SHP77 treated with DMSO at 0.1 percent for 48 hours (cell line): ENCODE results near the gene EIF5A.
"Not testable (repeated sequence)": the region's sequence is repeated elsewhere in the genome, so short reads cannot be mapped to it uniquely, and the experiment has no call there.

Source experiments
- DNase-seq: peaks from one replicate; lab custom pipeline; 2025; lab: John Stamatoyannopoulos, UW

The EIF5A gene

DNA sequence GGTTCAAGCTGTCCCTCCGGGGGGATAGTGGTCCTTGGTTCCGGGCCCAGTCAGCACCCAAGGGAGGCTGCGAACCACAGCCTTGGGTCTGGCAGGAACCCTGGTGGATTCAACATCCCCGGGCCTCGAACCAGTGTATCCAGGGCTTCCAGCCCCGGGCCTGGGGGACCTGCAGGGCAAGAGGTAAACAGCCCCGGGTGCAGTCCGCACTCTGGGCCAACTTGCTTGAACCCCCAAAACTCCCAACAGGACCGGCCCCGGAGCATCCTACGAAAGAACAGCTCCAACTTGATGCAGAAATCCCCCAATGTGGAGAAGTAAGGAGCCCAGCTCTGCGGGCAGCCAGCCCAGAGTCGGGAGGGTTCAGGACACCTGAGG, 23.2 kb downstream of the EIF5A start:
- no peak for DNase-seq

DNA sequence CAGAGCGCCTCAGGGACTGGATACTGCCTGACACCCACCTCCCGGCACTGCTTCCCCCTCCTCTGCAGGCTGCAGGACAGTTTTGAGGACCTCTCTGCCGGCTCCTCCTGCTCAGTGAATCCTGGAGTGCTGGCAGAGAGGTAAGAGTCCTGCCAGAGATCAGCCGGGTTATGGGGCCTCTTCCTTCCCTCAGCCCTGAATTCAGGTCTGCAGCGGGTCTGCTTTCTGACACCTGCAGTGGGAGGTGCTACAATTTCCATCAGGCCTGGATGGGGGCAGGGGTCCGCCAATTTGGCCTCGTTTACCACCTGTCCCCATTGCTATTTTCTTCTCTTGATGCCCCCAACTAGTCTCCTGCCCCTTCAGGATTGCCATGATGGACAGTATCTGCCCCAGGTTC, 24.7 kb downstream of the EIF5A start:
- DNase-seq: no peak

DNA sequence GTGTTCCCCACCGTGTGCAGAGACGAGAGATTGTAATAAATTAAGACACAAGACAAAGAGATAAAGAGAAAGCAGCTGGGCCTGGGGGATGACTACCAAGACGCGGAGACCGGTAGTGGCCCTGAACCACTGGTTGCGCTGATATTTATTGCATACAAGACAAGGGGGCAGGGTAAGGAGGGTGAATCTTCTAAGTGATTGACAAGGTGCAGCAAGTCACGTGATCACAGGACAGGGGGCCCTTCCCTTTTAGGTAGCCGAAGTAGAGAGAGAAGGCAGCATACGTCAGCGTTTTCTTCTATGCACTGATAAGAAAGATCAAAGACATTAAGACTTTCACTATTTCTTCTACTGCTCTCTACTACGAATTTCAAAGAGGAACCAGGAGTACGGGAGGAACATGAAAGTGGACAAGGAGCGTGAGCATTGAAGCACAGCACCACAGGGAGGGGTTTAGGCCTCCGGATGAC, 25.2 kb downstream of the EIF5A start:
- DNase-seq: not testable (repeated sequence)

DNA sequence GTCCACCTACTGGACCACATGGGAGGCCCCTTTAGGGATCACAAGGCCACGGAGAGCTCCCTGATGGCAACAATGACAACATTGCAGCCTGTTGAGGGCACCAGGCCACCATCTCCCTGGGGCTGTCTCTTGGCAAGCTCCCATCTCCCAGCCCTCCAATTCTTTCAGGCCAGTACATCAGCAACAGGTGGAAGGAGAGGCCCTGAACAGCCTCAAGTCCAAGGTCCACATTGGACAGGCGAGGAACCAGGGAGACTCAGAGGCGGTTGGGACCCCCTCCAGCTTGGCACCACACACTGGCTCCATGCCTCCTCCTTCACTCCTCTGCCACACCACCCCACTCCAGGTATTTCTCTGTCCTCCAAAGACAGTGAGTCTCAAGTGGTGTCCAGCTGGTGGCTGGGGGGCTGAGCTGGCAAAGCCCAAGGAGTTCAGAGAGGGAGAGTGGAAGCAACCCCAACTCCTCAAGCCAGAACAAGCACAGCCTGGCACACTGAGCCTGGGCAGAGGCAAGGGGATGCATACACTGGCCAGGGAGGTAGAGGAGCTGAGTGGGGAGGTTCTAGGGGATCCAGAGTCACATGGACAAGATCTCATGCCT, 27.6 kb downstream of the EIF5A start:
- no peak for DNase-seq

DNA sequence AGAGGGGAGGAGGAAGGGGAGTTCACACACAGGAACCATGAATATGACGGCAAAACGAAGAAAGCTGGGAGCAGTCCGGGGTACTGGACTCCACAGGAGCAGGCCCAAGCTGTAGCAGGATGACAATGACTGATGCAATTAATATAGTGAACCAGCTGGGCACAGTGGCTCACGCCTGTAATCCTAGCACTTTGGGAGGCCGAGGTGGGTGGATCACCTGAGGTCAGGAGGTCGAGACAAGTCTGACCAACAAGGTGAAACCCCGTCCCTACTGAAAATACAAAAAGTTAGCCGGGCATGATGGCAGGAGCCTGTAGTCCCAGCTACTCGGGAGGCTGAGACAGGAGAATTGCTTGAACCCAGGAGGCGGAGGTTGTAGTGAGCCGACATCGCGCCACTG, 28.3 kb downstream of the EIF5A start:
- not testable (repeated sequence) for DNase-seq

DNA sequence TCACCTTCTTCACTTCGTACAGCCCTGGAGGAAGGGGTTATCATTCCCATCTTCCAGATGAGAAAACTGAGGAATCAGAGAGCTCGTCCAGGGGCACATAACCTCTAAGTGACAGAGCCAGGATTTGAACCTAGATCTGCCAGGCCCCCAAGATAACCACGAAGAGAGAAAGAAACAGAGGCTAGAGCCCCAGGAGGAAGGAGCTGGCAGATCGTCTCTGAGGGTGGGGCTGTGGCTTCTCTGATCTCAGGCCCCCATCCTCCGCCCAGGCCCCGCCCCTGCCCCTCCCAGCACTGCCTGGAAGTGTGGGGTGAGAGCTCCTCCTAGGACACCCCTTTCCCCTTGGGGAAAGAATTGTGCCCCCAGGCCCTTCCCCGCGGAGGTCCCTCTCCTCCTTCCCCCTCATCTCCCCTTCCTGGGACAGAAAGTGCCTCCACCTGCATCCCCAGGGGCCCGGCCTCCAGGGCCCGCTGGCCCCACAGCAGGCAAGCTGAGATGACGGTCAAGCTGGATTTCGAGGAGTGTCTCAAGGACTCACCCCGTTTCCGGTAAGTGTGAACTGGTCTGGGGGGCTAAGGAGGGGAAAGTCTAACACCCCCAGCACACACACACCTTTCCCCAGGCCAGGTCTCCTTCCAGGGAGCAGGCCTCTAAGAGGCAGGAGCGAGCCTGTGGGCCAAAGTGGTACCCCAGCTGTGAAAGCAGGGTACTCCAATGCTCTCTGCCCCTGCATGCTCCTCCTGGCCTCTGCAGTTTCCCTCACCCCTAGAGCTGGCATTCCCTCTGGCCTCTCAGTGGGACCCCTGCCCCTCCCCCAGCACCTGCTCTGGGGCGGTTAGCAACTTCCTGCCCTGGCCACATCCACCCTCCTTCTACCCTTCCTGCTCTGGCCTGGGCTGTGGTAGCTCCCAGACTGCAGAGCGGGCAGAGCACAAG, 29.1 kb downstream of the EIF5A start, which contains the start of gene ACAP1:
ACAP1 (plus strand) TSS at position 290 of the 936 bp plus-strand sequence; CDS start at position 496, 206 bp downstream.
- no peak for DNase-seq

DNA sequence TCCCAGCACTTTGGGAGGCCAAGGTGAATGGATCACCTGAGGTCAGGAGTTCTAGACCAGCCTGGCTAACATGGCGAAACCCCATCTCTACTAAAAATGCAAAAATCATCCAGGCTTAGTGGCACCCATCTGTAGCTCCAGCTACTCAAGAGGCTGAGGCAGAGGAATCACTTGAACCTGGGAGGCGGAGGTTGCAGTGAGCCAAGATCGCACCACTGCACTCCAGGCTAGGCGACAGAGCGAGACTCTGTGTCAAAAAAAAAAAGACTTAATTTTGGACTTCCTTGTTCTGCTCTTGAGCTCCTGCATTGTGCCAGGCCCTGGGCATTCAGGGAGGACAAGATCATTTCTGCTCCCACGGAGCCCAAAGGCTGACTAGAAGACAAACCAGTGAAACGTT, 30.2 kb downstream of the EIF5A start:
- DNase-seq: not testable (repeated sequence)

DNA sequence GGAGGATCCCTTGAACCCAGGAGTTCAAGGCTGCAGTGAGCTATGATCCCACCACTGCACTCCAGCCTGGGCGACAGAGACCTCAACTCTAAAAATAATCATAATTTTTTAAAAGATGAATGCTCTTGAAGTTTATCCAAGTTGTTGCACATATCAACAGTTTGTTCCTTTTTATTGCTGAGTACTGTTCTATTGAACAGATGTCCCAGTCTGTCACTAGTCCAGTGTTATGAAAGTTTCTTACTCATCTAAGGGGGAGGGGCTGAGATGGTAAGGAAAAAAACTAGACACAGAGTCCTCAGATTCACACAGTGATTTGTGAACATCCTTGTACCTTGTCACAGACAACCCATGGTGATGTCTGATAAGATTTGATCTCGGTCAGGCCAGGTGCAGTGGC, 32.8 kb downstream of the EIF5A start:
- no peak for DNase-seq

DNA sequence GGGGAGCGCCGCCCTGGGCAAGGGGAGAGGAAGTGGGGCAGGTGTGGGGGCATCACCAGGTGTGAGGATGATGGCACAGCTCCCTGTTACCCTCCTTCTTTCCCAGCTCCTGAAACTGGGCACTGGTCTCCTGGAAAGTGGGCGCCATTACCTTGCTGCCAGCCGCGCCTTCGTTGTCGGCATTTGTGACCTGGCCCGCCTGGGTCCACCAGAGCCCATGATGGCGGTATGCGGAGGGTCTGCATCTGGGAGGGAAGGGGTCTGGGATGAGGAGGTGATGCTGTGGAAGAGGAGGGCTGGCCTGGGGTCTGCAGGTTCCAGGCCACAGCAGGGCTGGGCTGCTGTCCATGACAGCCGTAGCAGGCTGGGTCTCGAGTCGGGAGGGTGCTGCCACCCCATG, 34.4 kb downstream of the EIF5A start:
- no peak for DNase-seq

DNA sequence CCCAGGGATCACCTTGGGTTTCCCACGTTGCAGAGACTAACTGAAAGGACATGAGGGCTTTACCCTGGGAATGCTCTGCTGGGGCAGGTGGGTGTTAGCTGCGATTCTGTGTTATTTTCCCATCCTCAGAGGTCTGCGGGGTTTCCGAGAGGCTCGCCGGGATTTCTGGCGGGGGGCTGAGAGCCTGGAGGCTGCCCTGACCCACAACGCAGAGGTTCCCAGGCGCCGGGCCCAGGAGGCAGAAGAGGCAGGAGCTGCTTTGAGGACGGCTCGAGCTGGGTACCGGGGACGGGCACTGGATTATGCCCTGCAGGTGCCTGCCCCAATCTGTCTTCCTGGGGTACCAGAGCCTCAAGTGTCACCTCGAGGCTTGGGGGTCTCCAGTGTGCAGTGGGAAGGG, 35.8 kb downstream of the EIF5A start:
- no peak for DNase-seq

DNA sequence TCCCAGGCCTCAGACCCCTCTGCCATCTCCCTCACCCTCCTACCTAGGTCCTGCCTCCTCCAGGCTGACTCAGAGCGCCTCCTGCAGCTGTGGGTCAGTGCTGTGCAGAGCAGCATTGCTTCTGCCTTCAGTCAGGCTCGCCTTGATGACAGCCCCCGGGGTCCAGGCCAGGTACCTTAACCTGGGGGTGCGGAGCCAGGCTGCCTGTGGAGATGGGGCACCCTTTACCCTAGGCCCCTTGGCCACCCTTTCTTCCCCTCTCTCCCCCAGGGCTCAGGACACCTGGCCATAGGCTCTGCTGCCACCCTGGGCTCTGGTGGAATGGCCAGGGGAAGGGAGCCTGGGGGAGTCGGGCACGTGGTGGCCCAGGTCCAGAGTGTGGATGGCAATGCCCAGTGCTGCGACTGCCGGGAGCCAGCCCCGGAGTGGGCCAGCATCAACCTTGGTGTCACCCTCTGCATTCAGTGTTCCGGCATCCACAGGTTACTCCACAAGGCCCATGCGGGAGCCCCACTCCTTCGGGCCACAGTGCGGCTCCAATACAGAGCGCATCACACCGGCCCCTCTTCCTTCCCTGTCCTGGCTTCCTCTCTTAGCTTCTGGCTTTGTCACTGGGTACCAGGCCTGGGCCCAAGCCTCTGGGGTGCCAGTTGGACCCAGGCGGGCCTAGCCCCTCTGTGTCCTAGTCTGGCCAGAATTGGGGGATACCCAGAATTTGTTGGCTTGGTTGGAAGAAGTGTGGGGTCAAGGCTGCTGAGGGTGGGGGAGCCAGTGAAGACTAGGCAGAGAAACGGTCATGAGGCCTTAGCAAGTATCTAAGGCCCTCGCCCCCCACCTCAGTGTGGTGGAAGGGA, 39.6 kb downstream of the EIF5A start:
- DNase-seq: no peak

DNA sequence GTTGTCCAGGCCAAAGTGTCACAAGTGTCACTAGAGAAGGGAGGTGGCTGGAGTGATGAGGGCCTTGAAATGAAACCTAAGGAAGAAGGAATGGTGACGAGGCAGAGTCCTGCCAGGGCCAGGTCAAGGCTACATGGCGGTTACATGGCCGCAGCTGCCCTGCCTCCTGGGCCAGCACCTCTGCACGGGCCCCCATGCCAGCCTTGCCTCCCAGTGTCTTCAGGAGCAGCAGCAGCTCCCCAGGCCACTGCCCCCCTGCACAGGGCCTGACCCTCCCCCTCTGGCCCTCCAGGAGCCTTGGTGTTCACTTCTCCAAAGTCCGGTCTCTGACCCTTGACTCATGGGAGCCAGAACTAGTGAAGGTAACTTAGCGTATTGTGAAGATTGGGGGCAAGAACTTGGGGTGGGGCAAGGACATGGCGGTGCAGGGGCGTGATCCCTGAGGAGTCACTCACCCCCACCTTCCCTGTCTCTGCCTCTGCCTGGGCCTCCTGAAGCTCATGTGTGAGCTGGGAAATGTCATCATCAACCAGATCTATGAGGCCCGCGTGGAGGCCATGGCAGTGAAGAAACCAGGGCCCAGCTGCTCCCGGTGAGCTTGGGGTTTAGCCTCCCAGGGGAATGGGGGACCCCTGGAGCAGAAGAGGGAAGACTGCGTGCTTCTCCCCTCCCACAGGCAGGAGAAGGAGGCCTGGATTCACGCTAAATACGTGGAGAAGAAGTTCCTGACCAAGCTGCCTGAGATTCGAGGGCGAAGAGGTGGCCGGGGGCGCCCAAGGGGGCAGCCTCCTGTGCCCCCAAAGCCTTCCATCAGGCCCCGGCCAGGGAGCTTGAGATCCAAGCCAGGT, 40.4 kb downstream of the EIF5A start:
- DNase-seq: no peak

DNA sequence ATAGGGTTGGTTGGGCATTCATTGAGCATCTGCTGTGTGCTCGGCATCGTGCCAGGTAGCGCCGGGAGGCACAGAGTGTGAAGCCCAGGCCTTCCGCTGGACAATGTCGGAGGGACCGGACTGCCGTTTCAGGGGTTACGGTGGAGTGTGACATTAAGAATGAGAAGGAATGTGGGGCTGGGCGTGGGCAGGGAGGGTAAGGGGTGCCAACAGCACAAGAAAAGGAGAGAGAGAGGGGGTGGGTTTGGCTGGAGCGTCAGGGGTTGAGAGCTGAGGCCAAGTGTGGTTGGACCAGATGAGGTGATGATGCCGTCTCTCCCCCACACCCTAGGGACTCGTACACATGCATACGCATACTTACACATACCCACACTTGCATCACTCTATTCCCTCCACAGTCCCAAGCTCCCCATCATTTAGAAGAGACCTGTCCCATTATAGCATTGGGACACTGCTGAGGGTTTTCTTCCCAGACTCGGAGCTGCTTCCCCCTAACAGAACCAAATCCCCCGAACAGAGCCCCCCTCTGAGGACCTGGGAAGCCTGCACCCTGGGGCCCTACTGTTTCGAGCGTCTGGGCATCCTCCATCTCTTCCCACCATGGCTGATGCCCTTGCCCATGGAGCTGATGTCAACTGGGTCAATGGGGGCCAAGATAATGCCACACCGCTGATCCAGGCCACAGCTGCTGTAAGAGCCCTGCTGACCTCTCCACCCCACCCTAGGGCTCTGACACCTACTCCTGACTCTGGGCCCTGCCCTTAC, 41.2 kb downstream of the EIF5A start:
- DNase-seq: no peak

DNA sequence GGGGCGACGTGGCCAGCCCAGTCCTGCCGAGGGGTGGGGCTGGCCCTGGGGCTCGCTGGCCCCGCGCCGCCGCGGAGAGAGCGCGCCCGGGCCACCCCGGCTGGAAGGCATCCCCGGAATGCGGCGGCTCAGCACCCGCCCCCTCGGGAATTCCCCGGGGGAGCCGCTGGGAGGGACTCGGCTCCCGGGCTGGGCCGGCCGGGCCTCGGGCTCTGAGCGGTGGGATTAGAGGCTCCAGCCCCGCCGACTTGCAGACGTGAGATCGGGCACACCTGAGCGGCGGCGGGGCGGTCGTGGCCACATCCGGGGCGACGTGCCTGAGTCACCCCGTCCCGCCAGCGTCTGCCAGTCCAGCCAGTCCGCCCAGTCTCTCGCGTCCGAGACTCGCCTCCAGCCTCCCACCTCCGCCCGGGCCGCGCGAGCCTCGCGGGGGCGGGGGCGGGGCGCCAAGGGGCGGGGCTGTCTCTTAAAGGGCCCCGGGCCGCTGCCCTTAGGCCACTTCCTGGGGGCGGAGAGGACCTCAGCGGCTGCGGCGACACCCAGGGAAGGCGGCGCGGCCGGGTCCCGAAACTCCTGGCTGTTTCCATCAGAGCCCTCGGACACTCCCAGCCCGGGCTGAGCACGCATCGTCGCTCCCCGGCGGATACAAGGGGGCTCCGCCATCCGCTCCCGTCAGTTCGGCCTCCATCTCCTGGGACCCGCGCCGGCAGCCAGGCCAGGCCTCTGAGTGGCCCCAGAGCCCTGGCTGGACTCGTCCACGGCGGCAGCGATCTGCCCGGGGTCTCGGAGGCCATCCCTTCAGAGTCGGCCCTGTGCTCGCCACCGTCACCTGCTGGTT, 44.5 kb downstream of the EIF5A start, which contains the start of gene KCTD11:
KCTD11 (plus strand) TSS at position 498 of the 838 bp plus-strand sequence.
- DNase-seq: peak; percentile 50

DNA sequence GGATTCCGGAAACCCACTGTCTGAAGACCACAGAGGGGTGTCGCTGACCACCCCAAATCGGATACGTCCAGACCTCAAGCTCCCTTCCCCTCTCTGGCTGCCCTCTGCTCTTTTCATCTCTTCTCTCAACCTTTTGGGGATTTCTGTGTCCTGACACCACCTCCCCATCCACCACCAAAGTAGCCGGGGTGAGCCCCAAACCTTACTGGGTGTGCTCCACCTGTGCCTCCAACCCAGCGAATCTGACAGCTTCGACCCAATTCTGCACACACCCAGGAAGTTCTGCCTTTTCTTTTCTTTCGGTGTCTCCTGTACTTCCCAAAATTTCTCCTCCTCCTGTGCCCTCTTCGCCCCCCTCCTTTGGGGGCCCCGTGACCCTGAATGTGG, 45.1 kb downstream of the EIF5A start:
- no peak for DNase-seq

DNA sequence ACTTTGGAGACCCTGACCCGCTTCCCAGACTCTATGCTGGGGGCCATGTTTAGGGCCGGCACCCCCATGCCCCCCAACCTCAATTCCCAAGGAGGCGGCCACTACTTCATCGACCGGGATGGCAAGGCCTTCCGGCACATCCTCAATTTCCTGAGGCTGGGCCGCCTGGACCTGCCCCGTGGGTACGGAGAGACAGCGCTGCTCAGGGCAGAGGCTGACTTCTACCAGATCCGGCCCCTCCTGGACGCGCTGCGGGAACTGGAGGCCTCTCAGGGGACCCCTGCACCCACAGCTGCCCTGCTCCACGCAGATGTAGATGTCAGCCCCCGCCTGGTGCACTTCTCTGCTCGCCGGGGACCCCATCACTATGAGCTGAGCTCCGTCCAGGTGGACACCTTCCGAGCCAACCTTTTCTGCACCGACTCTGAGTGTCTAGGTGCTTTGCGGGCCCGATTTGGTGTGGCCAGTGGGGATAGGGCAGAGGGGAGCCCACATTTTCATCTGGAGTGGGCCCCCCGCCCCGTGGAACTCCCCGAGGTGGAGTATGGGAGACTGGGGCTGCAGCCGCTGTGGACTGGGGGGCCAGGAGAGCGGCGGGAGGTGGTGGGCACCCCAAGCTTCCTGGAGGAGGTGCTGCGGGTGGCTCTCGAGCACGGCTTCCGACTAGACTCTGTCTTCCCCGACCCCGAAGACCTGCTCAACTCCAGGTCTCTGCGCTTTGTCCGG, 45.6 kb downstream of the EIF5A start:
- no peak for DNase-seq

DNA sequence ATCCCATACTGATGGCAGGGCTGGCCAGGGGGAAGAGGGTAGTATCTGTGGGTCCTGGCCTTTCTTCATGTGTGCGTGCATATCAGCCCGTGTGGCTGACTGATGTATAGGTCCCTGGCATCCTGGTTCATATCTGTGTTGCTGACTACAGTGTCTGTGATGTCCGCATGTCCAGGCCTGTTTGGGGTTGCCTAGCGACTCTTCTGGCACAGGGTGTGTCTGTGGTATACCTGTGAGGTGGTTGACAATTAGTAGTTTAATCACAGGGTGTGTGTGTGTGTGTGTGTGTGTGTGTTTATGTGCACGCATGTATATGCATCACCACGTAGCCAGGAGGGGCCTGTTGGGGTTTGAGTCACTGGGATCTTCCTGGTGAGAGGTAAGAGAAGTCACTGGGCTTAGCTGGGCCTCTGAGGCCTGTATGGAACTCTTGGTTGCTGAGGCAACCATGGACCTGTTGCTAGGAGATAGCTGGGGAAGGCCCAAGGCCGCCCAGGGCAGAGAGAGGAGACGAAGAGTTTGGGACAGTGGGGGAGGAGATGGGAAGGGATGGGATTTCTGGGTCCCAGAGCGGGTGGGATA, 46.9 kb downstream of the EIF5A start:
- no peak for DNase-seq

DNA sequence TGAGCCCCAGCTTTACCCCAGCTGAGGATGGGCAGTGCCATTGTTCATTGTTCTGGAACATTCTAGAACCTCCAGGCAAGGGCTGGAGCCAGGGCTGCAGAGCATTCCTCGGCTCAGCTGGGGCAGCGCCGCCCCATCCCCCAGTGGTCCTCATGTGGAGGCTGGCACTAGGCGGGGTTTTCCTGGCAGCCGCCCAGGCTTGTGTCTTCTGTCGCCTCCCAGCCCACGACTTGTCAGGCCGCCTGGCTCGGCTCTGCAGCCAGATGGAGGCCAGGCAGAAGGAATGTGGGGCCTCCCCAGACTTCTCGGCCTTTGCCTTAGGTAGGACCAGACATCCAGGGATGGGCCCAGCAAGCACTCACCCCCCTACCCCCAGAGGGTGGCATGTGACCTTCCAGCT, 47.6 kb downstream of the EIF5A start, which contains the start of gene TMEM95:
TMEM95 (plus strand) TSS at position 104 of the 400 bp plus-strand sequence; CDS start at position 153, 49 bp downstream.
- peak; percentile 53 for DNase-seq
